PC-9 (cell line): ENCODE results near the gene RIMS1. TPM values are rescaled to one million over a fixed set of nuclear protein-coding genes. Genes with fewer than 3 reads are reported as not detected.

Experiments
- BruUV-seq: library from RNA; stranded (reverse); fragments of 400-500 nt; replicated peaks from 2 replicates; lab custom pipeline; 2021; lab: Mats Ljungman, UMichigan
- CTCF ChIA-PET: fragments of 300-600 bp; sonication (Branson Sonifier 250); formaldehyde crosslinking; loops from one replicate; lab custom pipeline; 2022; ENCODE audit warnings: antibody characterized with exemption; lab: Charles Lee
- POLR2A ChIA-PET: fragments of 300-600 bp; sonication (Branson Sonifier 250); formaldehyde crosslinking; loops from one replicate; lab custom pipeline; 2022; ENCODE audit warnings: antibody characterized with exemption; ENCODE audit not compliant: unreplicated experiment; lab: Charles Lee
- DNase-seq, 2 experiments: peaks; one replicate each; pipeline versions ENCODE4 v3.0.0 to v3.0.0-alpha.2; 2015 to 2022; ENCODE audit warnings: mixed read lengths in 1 of 2
- H2AFZ ChIP-seq: fragments of 200-600 bp; sonication (generic); 2 replicates; pipeline ENCODE4 v1.8.1; 2017; ENCODE audit warnings: antibody characterized with exemption
- H3F3A ChIP-seq: fragments of 200-600 bp; sonication (generic); 2 replicates; pipeline ENCODE4 v1.8.1; 2017; ENCODE audit warnings: antibody characterized with exemption, mild to moderate bottlenecking, low read depth; ENCODE audit not compliant: insufficient read depth
- H3K27ac ChIP-seq: fragments of 200-600 bp; sonication (generic); 2 replicates; pipeline ENCODE4 v1.6.1; 2016; ENCODE audit warnings: mixed run types
- H3K27me3 ChIP-seq: fragments of 200-600 bp; sonication (generic); 2 replicates; pipeline ENCODE4 v1.6.1; 2016; ENCODE audit warnings: low read depth, mixed run types; ENCODE audit not compliant: insufficient read depth
- H3K36me3 ChIP-seq: fragments of 200-600 bp; sonication (generic); 2 replicates; pipeline ENCODE4 v1.6.1; 2016; ENCODE audit warnings: low read depth, mixed run types
- H3K4me1 ChIP-seq: fragments of 200-600 bp; sonication (generic); replicated peaks from 2 replicates; pipeline ENCODE4 v1.6.1; 2016; ENCODE audit warnings: mixed run types; ENCODE audit not compliant: insufficient read depth
- H3K4me2 ChIP-seq: fragments of 200-600 bp; sonication (generic); 2 replicates; pipeline ENCODE4 v1.6.1; 2017; ENCODE audit warnings: mixed run types
- H3K4me3 ChIP-seq: fragments of 200-600 bp; sonication (generic); 2 replicates; pipeline ENCODE4 v1.6.1; 2016; ENCODE audit warnings: mixed run types
- H3K79me2 ChIP-seq: fragments of 200-600 bp; sonication (generic); 2 replicates; pipeline ENCODE4 v1.6.1; 2017; ENCODE audit warnings: low read depth, mixed run types
- H3K9me2 ChIP-seq: fragments of 200-600 bp; sonication (generic); 2 replicates; pipeline ENCODE4 v1.8.1; 2017; ENCODE audit warnings: mild to moderate bottlenecking; ENCODE audit not compliant: insufficient read depth
- H3K9me3 ChIP-seq: fragments of 200-600 bp; sonication (generic); 2 replicates; pipeline ENCODE4 v1.8.1; 2016; ENCODE audit warnings: low read depth; ENCODE audit not compliant: insufficient read depth
- H4K20me1 ChIP-seq: fragments of 200-600 bp; sonication (generic); 2 replicates; pipeline ENCODE4 v1.8.1; 2017; ENCODE audit not compliant: insufficient read depth
- CTCF ChIP-seq: fragments of 200-600 bp; sonication (generic); conservative IDR thresholded peaks from 2 replicates; pipeline ENCODE4 v1.6.1; 2017; ENCODE audit warnings: mixed run types, antibody characterized with exemption, mild to moderate bottlenecking, moderate library complexity
- EZH2 ChIP-seq: fragments of 200-600 bp; sonication (generic); IDR thresholded peaks from 2 replicates; pipeline ENCODE4 v1.8.0; 2017; ENCODE audit warnings: antibody characterized with exemption, low read depth
- intact Hi-C: fragments of 100-400 bp; cut with micrococcal nuclease; formaldehyde crosslinking; loops from one replicate; pipeline ENCODE4 v1.10.0; 2022; ENCODE audit not compliant: unreplicated experiment
- total RNA-seq: library from RNA; stranded (reverse); gene quantifications from 2 replicates; pipeline ENCODE4 v1.2.3, GENCODE V29; 2021

RIMS1 gene
- total RNA-seq, 1 experiment from 2014 or later: not detected

GRCh38 chr6:72175916-72176315 lies 289.6 kb downstream of the RIMS1 start:
- Histone ChIP-seq H3K27me3 (0 out of 2 replicates have a peak, but pooled peaks cover 5% of the 10 kb centered on the region), H2AFZ (no peak overlapping the region), H3K4me1 (no peaks in the 10 kb centered on the region), H3K79me2 (no peaks in the 10 kb centered on the region), H3K4me3 (no peak overlapping the region), H3K27ac (no peak overlapping the region), H3F3A (no peaks in the 10 kb centered on the region), H3K36me3 (no peaks in the 10 kb centered on the region), H3K9me2 (peaks cover 6% of the 10 kb centered on the region; the same call in 1 of the 2 replicates), H4K20me1 (no peaks in the 10 kb centered on the region), H3K4me2 (no peak overlapping the region), H3K9me3 (no peaks in the 10 kb centered on the region)
- ChIA-PET POLR2A (no interaction called here), CTCF (no interaction called here)
- no TSS peak for BruUV-seq
- DNase-seq: no peak
- TF ChIP-seq EZH2 (no peak), CTCF (no peak)
- intact Hi-C loops: no loop called here

- H3K4me2 ChIP-seq: peak overlapping the region; percentile 69
Measured at GRCh38 chr6:72182337-72183246, 296.2 kb downstream of the RIMS1 start.

GRCh38 chr6:72203983-72204382 lies 317.6 kb downstream of the RIMS1 start:
- Histone ChIP-seq H3K27me3 (no peaks in the 10 kb centered on the region), H3K4me3 (no peak overlapping the region), H4K20me1 (no peaks in the 10 kb centered on the region; the same call in 1 of the 2 replicates), H3K9me2 (no peaks in the 10 kb centered on the region), H3K4me1 (no peaks in the 10 kb centered on the region), H3K36me3 (no peaks in the 10 kb centered on the region), H3K9me3 (no peaks in the 10 kb centered on the region), H3K79me2 (no peaks in the 10 kb centered on the region), H3F3A (no peaks in the 10 kb centered on the region), H3K4me2 (no peak overlapping the region), H3K27ac (no peak overlapping the region), H2AFZ (no peak overlapping the region)
- no TSS peak for BruUV-seq
- ChIA-PET POLR2A (no interaction called here), CTCF (no interaction called here)
- no peak for DNase-seq
- TF ChIP-seq EZH2: no peak
- no peak for TF ChIP-seq CTCF
- intact Hi-C loops: no loop called here

More at GRCh38 chr6:72182337-72183246, 296.2 kb downstream of the RIMS1 start:
- no peak for TF ChIP-seq EZH2
- no peak for TF ChIP-seq CTCF
- no TSS peak for BruUV-seq
- Histone ChIP-seq H3K27me3 (peaks cover 19% of the 10 kb centered on the region), H2AFZ (peak overlapping the region; percentile 67), H3F3A (no peaks in the 10 kb centered on the region), H4K20me1 (no peaks in the 10 kb centered on the region), H3K79me2 (no peaks in the 10 kb centered on the region), H3K27ac (no peak overlapping the region), H3K4me1 (no peaks in the 10 kb centered on the region), H3K9me2 (no peaks in the 10 kb centered on the region), H3K4me3 (peak overlapping the region; percentile 46; the same call in 1 of the 2 replicates), H3K9me3 (no peaks in the 10 kb centered on the region), H3K36me3 (no peaks in the 10 kb centered on the region)
- ChIA-PET POLR2A (no interaction called here), CTCF (no interaction called here)
- intact Hi-C loops: no loop called here
- peak; percentile 35 to 66 for DNase-seq
